HG02588 (cell line): ENCODE results near the gene YIF1B.
"Not testable (repeated sequence)": the region's sequence is repeated elsewhere in the genome, so short reads cannot be mapped to it uniquely, and the experiment has no call there.

ENCODE experiments used
- ATAC-seq: cut with Tn5 transposase; IDR thresholded peaks from one replicate; pipeline ENCODE4 v1.9.1; 2021; ENCODE audit warnings: mild to moderate bottlenecking, moderate library complexity; ENCODE audit not compliant: unreplicated experiment

YIF1B gene

GRCh38 chr19:38315657-38316476 lies at the start of gene YIF1B:
TSS of gene YIF1B (minus strand) at chr19:38315947. CDS start at chr19:38315917, 30 bp downstream.
- peak; percentile 85 for ATAC-seq

DNA sequence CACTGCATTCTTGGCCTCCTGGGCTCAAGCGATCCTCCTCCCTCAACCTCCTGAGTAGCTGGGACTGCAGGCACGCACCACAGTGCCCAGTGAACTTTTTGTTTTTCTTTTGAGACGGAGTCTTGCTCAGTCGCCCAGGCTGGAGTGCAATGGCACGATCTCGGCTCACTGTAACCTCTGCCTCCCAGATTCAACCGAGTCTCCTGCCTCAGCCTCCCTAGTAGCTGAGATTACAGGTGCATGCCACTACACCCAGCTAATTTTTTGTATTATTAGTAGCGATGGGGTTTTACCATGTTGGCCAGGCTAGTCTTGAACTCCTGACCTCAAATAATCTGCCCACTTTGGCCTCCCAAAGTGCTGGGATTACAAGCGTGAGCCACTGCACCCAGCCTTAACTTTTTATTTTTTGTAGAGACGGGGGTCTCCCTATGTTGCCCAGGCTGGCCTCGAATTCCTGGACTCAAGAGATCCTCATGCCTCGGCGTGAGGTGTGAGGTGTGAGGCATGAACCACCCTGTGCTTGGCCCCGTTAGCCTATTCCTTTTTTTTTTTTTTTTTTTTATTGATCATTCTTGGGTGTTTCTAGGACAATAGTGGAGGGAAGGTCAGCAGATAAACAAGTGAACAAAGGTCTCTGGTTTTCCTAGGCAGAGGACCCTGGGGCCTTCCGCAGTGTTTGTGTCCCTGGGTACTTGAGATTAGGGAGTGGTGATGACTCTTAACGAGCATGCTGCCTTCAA lies 47.4 kb upstream of the YIF1B start:
- not testable (repeated sequence) for ATAC-seq

GRCh38 chr19:38362076-38362945 lies 46.6 kb upstream of the YIF1B start:
- no peak for ATAC-seq

DNA sequence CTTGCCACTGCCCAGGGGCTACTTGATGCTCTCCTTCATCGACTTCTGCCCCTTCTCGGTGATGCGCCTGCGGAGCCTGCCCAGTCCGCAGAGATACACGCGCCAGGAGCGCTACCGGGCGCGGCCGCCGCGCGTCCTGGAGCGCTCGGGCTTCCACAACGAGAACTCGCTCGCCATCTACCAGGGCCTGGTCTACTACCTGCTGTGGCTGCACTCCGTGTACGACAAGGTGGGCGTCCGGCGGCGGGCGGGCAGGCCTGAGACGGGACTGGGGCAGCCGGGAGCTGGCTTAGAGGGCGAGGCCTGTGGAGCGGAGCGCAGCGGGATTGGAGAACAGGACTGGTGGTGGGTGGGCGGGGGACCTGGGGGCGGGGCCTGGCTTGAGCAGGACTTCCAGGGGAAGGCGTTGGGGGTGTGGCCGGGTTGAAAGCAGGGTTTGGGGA lies 45.9 kb upstream of the YIF1B start:
- ATAC-seq = no peak

GRCh38 chr19:38360839-38361631 lies 45.3 kb upstream of the YIF1B start:
- no peak for ATAC-seq

GRCh38 chr19:38360351-38360750 lies 44.6 kb upstream of the YIF1B start:
- no peak for ATAC-seq

GRCh38 chr19:38359242-38360021 lies 43.7 kb upstream of the YIF1B start:
- ATAC-seq = no peak

GRCh38 chr19:38358071-38358470 lies 42.3 kb upstream of the YIF1B start:
- no peak for ATAC-seq

DNA sequence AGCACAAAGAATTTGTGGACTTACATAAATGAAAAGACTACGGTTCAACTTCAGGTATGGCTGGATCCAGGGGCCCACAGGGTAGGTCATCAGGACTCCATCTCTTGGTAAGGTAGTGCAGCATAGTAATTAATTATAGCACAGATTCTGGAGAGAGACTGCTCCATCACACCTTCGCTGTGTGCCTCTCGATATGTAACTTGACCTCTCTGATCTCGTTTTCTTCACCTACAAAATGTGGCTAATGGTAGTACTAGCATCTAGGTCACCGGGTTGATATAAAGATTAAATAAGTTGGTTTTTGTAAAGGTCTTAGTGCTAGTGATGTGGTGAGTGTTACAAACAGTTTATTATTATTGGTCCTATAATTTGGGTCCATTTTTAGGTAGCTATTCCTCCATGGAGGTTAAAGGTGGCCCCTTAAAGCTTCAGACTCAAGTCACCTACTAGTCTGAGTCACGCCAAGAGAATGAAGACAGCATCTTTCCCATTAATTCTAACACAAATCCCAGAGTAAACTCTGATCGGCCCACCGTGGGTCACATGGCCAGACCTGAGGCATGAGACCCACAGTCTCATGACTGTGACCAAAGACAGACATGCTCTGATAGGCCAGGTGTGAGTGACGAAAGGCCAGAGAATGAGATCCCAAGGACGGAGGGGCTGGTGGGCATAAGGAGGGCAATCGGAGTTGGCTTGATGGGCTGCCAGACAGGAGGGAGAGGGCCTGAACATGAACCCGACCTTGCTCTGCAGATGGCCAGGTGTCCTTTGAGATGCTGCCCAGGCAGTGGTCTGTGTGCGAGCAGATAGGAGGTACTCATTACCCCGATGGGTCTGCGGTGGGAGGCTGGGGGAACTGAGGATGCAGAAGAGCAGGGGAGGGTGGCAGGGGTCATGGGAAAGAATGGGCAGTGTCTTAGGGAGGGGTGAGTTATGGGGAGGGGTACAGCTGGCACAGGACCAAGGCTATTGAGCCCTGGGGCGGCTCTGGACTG lies 40.3 kb upstream of the YIF1B start:
- no peak for ATAC-seq

DNA sequence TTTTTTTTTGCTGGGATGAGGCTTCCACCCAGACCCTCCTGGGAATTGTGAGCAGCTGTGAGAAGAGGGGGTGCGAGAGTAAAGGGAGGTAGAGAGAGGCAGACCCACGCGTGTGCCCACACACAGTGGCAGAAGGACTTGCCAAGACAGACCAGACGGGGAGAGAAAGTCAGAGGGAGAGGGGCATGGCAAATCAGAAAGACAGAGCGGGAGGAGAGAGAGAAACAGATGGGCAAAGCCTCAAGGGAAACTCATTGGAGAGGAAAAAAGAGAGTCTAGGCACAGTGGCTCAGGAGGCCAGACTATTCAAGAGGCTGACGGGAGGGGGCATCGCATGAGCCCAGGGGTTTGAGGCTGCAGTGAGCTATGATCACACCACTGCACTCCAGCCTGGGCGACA lies 36.9 kb upstream of the YIF1B start:
- ATAC-seq = no peak

- ATAC-seq = no peak
Observed at GRCh38 chr19:38351865-38352395, 36.2 kb upstream of the YIF1B start.

DNA sequence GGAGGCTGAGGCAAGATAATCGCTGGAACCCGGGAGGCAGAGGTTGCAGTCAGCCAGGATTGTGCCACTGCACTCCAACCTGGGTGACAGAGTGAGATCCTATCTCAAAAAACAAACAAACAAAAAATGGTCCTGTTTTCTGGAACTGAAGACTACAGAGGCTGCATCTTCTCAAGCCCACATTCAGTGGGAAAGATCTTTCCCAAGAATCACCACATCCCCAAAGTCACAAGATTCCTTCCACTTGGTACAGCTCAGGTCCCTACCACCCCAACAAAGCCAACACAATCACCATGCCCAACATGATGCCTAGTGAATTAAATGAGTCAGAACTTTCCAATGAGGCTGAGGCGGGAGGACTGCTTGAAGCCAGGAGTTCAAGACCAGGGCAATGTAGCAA lies 35.1 kb upstream of the YIF1B start:
- no peak for ATAC-seq

- no peak for ATAC-seq
Observed at GRCh38 chr19:38346837-38347236, 31.1 kb upstream of the YIF1B start.

DNA sequence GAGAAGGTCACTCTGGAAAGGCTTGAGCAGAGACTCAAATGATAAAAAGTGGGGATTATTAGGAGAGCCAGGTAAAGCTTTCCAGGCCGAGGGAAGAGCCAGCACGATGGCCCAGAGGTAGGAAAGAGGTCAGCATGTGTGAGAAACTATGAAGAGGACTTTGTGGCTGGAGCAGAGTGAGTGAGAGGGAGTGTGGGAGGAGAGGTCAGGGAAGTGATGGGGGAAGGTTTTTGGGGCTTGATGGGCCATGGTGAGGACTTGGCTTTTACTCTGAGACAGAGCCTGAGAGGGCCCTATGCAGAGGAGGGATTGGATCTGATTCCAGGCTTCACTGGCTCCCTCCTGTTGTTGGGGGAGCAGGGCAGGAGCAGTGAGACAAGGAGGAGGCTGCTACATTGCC lies 25.2 kb upstream of the YIF1B start:
- ATAC-seq = no peak

DNA sequence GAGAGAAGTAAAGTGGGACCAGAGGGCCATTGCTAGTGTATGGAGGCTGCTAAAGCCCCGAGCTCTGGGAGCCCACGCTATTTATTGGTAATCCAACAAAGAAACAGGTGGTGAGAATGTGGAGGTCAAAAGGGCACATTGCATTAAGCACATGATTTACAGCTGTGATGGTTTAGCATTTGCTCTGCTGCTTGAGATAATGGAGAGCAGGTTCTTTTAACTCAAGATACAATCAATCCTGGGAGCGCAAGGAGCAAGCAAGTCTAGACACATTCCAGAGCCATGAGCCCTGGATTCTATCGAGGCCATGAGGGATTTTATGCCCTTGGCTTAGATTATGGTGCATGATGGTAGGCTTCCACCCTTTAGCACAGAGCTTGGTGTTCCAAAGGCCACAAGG lies 23.3 kb upstream of the YIF1B start:
- not testable (repeated sequence) for ATAC-seq

- no peak for ATAC-seq
Observed at GRCh38 chr19:38337360-38337653, 21.6 kb upstream of the YIF1B start.

- ATAC-seq = peak; percentile 45
Observed at GRCh38 chr19:38336638-38337359, 21.1 kb upstream of the YIF1B start.
